Left lobe of liver (tissue), 2 donors: ENCODE measurements around the gene SEL1L. TPM values are rescaled to one million over a fixed set of nuclear protein-coding genes. Genes with fewer than 3 reads are reported as not detected.
"Not testable (repeated sequence)": the region's sequence is repeated elsewhere in the genome, so short reads cannot be mapped to it uniquely, and the experiment has no call there.

Source experiments
- ATAC-seq: fragments of 200-7000 bp; cut with Tn5 transposase; one replicate; pipeline ENCODE4 v1.9.1; 2020; ENCODE audit warnings: mild to moderate bottlenecking, moderate library complexity
- DNase-seq: peaks from one replicate; pipeline ENCODE4 v3.0.0-alpha.2; 2020; ENCODE audit warnings: low spot score
- total RNA-seq: library from RNA; stranded (reverse); gene quantifications from one replicate; pipeline ENCODE4 v1.2.1, GENCODE V29; 2021
- donor health status: DM: no; HTN: no; CAD: no; lungs with moderate emphysema.
- donor health status: DM: no; HTN: yes; CAD: no.

Gene SEL1L
- total RNA-seq, 1 donor from 2014 or later: 128 TPM

GRCh38 chr14:81529391-81529790, 4.3 kb downstream of the SEL1L start:
- ATAC-seq: no peak
- DNase-seq: no peak

GRCh38 chr14:81525129-81525528, 8.5 kb downstream of the SEL1L start:
- ATAC-seq: peak; percentile 50
- no peak for DNase-seq

DNA sequence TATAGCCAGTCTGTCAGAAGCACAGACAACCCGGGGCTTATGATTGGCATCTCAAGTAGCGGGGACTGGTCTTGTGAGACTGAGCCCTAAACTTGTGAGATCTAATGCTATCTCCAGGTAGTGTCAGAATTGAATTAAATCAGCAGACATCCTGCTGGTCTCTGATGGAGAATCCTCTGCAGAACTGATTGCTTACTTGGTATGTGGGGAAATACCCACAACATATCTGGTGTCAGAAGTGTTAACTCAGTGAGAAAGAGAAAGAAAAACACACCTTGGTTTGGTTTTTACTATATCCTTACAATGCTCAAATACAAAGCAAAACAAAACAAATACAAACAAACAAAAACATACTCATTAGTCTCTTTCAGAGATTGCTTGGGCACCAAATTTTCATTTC, 10.0 kb downstream of the SEL1L start:
- DNase-seq (no peak), ATAC-seq (no peak)

DNA sequence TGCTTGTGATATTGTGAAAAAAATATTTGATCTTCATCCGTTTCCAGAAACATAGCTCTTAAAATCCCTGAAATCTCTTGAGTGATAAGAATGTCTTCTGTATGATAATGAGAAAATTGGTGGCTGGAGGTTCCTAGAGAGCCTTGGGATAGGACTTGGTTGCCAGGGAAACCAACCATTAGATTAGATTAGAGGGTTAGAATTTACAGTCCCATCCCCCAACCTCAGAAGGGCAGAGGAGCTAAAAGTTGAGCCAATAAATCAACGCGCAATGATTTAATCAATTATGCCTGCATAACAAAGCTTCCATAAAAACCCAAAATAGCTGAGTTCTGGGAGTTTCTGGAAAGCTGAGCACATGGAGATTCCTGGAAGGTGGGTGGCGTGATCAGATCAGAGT, 10.6 kb downstream of the SEL1L start:
- ATAC-seq: no peak

DNA sequence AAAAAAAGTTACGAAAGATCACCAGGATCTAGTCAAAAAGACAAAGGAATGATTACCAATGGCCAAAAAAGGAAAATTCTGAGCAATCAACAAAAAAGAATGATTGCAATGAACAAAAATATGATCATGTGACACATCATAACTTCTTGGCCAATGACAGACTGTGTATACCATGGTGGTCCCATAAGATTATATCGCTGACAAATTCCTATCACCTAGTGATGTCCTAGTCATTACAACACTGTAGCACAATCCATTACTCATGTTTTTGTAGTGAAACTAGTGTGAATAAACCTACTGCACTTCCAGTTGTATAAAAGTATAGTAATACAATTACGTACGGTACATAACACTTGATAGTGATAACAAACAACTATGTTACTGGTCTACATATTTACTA, 12.3 kb downstream of the SEL1L start:
- no peak for ATAC-seq
- DNase-seq: no peak

More for the DNA sequence above, 10.6 kb downstream of the SEL1L start:
- DNase-seq: no peak

DNA sequence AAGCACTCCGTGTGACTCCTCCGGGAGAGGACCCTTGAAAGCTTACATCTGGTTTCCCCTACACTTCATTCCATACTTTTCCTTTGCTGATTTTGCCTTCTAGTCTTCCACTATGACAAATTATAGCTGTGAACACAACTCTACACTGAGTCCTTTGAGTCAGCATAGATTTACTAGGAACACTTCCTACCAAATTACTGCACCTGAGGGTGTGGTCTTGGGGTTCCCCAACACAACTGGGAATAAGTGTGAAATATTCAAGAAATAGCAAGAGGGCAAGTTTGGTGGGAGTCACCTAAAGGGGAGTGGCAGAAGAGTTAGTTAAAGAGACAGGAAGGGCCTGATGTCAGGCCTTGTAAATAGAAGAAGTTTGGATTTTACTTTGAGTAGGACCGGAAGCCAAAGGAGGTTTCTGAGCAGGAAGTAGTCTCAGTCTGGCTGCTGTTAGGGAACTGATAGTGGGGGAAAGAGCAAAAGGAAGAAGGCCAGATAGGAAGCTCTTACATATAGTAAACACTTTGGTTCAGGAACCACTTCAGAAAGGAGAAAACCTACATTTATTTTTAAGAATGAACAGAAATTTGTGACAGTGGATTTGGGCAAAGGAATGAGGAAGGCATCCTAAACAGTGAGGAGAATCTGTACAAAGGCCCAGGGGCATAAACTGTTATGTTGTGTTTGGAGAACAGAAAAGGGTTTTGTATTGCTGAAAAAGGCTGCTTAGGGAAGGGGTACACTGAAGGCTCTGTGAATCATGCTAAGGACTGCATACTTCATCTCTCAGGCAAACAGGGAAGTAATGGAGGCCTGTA, 14.2 kb downstream of the SEL1L start:
- DNase-seq: no peak
- ATAC-seq: peak; percentile 18

GRCh38 chr14:81517798-81518398, 15.8 kb downstream of the SEL1L start:
- DNase-seq: peak; percentile 63

DNA sequence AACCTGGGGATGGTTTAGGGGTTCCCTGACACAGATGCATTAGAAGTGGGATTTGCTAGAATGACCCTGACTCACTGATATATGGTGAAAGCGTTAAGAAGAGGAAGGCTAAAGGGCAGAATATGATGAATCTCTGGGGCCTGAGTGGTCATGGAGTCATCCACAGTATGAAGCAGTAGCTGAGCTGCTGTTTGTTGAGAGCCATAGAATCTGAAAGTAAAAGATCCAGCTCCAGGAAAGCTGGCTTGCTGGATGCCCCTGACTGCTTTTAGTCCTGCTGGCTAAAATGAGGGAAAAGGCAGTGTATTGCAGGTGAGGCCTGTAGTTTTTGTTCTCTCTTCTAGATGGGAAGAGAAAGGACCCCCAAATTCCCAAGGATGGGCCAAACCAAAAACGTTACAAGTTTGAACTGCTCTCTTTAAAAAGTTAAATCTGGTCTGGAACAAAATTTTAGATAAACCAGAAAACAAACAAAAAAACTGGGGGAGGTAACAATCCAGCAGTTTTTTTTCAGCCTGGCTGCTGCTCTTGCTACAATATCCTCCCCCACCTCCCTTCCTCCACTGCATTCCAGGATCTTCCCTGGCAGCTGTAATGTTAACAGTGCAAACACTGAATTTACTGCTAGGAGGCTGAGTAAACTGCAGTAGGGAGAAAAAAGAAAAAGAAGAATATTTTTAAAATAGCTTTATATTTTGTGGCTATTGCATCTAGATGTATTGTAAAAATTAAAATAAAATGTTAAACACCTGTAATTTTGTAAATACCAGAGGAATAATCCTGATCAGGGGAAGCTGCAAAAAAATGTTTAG, 16.5 kb downstream of the SEL1L start:
- DNase-seq (peak; percentile 77), ATAC-seq (peak; percentile 87)

More at GRCh38 chr14:81517798-81518398, 15.8 kb downstream of the SEL1L start:
- ATAC-seq: peak; percentile 76

DNA sequence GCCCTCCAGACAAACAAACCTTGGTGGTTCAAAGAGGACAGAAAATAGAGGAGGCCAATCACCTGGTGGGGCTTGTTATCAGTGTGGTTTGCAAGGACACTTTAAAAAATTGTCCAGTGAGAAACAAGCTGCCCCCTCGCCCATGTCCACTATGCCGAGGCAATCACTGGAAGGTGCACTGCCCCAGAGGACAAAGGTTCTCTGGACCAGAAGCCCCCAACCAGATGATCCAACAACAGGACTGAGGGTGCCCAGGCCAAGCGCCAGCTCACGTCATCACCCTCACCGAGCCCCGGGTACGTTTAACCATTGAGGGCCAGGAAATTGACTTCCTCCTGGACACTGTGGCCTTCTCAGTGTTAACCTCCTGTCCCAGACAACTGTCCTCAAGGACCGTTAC, 17.7 kb downstream of the SEL1L start:
- not testable (repeated sequence) for ATAC-seq
- peak; percentile 72 for DNase-seq

- DNase-seq (peak; percentile 71), ATAC-seq (peak; percentile 62)
Observed at GRCh38 chr14:81512826-81513225, 20.8 kb downstream of the SEL1L start.

GRCh38 chr14:81511111-81511904, 22.3 kb downstream of the SEL1L start:
- no peak for DNase-seq
- ATAC-seq: peak; percentile 68

DNA sequence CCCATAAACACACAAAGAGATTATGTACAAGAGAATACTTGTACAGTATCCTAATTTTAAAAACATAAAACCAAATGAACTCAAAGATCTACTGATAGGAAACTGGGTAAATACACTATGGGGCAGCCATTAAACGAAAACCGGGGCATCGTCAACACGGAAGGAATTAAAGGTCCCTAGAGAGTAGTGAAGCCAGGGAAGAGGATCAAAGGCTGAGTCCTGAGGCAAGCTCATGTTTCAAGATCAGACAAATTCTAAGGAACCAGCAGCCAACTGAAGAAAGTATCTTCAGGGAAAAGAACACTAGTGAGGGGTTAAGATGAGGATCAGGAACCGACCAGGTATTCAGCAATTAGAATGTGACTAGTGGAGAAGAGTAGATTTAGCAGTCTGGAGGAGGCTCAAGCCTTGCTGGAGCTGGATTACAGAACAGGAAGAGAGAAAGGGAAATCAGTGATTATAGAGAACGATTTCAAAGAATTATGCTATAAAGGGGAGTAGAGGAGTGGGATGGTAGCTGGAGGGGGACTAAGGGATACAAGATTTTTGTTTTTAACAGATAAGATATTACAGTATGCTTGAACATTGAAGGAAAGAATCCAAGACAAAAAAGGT, 23.7 kb downstream of the SEL1L start:
- no peak for ATAC-seq
- DNase-seq: no peak

- DNase-seq (no peak), ATAC-seq (no peak)
Observed at GRCh38 chr14:81509321-81509720, 24.3 kb downstream of the SEL1L start.

DNA sequence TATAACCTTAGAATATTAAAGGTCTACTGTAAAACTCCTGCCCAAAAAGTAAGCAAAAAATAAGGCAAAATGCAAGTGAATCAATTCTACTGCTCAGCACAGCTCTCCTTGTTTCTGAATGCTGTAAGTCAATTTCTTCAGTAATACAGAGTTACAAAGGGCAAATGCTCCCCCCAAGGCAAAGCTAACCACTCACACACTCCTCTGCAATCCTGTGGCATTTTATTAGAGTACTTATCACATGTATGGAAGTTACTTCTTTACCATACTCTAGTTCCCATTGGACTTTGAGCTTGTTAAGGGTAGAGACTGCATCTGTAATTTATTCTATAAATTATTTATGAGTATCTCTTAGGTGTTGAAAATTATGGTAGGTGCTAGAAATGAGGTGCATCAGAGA, 27.2 kb downstream of the SEL1L start:
- no peak for ATAC-seq
- no peak for DNase-seq

- DNase-seq (no peak), ATAC-seq (no peak)
Observed at GRCh38 chr14:81504864-81505263, 28.8 kb downstream of the SEL1L start.

DNA sequence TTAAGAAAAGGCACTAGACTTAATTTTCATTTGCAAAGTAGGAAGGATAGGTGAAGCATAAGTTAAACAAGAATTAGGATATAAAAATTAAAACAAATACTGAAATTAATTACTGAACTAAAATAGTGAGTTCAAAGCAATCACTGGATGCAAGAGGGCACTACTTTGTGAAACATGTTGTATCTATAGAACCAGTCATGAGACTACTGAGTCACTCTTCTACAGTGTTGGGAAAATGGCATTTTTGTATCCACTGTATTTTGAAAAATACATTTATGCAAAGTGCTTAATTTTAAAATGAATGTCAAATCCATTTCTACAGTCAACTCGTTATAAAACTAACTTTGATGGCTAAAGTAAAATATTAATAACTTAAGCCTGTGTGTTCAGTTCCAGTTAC, 47.9 kb downstream of the SEL1L start:
- ATAC-seq (no peak), DNase-seq (no peak)

GRCh38 chr14:81485372-81485771, 48.3 kb downstream of the SEL1L start:
- ATAC-seq (peak; percentile 53), DNase-seq (no peak)

DNA sequence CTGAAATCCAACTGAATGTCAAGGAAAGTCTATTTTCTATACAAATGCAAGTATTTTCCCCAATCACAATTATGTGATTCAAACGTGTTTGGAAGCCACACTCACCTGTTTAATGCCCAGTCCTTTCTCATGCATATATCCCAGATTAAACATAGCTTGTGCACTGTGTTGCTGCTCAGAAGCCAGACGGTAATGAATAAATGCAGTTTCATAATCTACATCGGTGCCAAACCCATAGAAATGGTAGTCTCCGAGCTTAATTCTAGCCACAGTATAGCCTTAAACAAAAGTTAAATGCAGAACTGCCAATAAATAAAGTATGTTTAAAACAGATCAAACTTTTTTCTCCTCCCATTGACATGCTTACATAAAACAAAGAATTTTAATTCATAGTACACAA, 49.5 kb downstream of the SEL1L start:
- no peak for ATAC-seq
- no peak for DNase-seq

DNA sequence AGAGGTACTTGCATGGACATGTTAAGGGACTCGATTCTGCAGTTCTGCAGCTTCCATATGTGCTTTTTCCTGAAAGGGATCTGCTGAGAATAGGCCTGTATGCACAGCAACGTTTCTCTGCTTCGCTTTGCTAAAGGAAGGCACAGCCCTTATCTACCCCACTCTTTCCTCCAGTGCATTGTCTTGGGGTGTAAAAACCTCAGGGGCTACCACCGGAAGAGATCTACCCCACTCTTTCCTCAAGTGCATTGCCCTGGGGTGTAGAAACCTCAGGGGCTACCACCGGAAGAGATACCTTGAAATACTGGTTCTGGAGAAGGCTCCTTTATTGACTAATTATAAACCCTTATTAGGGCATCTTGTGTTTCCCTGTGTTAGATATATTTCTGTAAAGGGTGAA, 52.9 kb downstream of the SEL1L start:
- DNase-seq: no peak
- no peak for ATAC-seq

DNA sequence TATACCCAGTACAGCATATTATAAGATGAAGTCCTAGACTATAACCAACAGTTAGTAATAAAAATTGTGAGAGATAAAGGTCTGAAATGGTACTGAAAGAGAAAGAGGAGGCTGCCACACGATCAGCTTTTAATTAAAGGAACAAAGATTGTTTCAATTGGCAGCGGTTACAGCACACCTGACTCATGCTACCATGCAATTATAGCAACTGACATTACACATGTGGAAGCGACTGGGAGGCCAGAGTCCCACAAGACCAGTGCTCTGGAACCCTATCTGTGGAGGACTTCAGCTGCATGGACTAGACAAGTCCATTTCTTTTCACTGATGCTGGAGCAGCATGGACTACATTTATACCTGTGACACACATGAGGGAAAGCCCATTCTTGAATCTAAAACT, 55.2 kb downstream of the SEL1L start:
- ATAC-seq (peak; percentile 22), DNase-seq (no peak)
